T-helper 17 cell (primary cell): ENCODE data around the gene SLCO2A1. TPM values are rescaled to one million over a fixed set of nuclear protein-coding genes. Genes with fewer than 3 reads are reported as not detected.

ENCODE experiments used
- ATAC-seq: fragments of 150-1000 bp; cut with Tn5 transposase; 2 replicates; pipeline ENCODE4 v1.10.0; 2021; ENCODE audit warnings: mild to moderate bottlenecking, moderate library complexity
- DNase-seq, 3 donors: peaks; one replicate each; pipeline versions ENCODE4 v3.0.0 to v3.0.0-alpha.2; 2020 to 2021
- H3K9me3 ChIP-seq: one replicate; pipeline ENCODE4 v1.7.0; 2013; ENCODE audit warnings: low read length, mild to moderate bottlenecking; ENCODE audit not compliant: control insufficient read depth, poor library complexity, severe bottlenecking
- H3K27ac Mint-ChIP-seq: one replicate; pipeline ENCODE4 v1.8.0; 2022; ENCODE audit warnings: mild to moderate bottlenecking, moderate library complexity, mixed read lengths
- H3K27me3 Mint-ChIP-seq: one replicate; pipeline ENCODE4 v1.8.0; 2022; ENCODE audit warnings: mixed read lengths
- H3K36me3 Mint-ChIP-seq: one replicate; pipeline ENCODE4 v1.8.0; 2022; ENCODE audit warnings: low read depth, mixed read lengths
- H3K4me1 Mint-ChIP-seq: one replicate; pipeline ENCODE4 v1.8.0; 2022; ENCODE audit warnings: mild to moderate bottlenecking, mixed read lengths
- H3K4me3 Mint-ChIP-seq: one replicate; pipeline ENCODE4 v1.8.0; 2022; ENCODE audit warnings: mild to moderate bottlenecking, moderate library complexity, mixed read lengths
- total RNA-seq, 4 donors: library from RNA in 2 of 4; stranded (reverse) in 2 of 4; gene quantifications; one replicate each; pipeline ENCODE4 v1.2.3 and lab custom pipeline; 2022 to 2026

Gene SLCO2A1
- total RNA-seq, 2 donors from 2014 or later, result 0.16 TPM; not detected in 1

DNA sequence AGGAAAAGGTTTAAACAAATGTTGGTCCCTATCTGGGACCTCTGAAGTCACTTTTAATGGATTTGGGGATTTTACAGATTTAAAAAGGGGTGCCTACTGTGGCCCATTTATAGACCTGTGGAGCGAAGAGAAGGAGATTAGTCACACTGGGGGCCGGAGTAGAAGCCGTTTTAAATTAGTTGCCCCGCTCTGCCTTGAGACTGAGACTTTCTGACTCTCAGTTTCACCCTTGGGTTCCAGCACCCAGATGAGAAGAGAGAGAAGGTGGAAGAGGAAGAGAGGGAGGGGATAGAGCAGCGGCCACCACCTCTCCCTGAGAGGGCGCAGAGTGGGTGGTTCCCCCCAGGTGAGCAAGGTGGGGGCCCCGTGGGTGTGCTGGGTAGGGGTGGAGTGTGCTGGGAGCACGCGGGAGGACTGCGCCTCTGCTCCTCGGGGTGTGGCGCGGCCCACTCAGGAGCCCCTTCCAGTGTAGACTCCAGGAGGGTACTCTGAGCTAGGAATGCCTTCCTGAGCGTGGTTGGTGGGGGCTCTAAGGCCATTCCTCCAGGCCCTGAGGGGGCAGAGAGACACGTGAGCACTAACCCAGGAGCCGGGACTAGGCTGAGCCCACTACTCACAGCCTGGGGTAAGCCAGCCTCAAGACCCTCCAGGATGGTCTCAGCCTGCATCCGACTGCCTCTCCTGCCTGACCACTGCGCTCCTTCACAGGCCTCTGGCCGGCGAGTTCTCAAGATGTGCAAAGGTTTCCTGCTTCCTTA is 101.4 kb downstream of the SLCO2A1 start:
- H3K4me3 Mint-ChIP-seq, result peak overlapping the region; percentile 66
- H3K27ac Mint-ChIP-seq, result peak overlapping the region; percentile 16
- no peaks in the 10 kb centered on the region for H3K36me3 Mint-ChIP-seq
- H3K9me3 ChIP-seq, result no peaks in the 10 kb centered on the region
- H3K27me3 Mint-ChIP-seq, result peaks cover 21% of the 10 kb centered on the region
- ATAC-seq, result no peak
- peaks cover 12% of the 10 kb centered on the region for H3K4me1 Mint-ChIP-seq
- DNase-seq, result no peak

DNA sequence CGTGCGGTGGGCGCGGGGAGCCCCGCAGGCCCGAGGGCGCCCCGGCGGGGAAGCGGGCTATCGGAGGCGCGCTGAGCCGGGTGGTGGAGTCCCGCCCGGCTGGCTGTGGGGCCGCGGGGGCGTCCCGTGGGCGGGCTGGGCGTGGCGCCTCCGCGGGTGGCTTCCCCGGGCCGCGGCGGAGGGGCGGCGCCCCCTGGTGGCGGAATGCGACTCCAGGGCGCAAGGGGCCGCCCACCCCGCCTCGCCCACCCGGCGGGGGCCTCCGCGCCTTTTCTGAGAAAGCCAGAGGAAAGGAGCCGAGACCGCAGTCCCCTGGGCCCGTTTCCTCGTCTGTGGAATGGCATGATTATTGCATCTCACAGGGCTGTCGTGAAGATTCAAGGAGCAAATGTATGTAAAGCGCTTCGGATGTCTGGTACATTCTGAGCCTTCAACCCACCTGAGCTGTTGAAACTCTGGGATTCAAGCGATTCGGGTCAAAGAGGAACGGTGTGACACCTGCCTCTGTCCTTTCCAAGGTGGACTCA is 102.1 kb downstream of the SLCO2A1 start:
- H3K36me3 Mint-ChIP-seq, result no peaks in the 10 kb centered on the region
- ATAC-seq (peak; percentile 98), DNase-seq (peak; percentile 69 to 77 (median 76))
- H3K27me3 Mint-ChIP-seq, result peaks cover 21% of the 10 kb centered on the region
- H3K9me3 ChIP-seq, result no peaks in the 10 kb centered on the region
- H3K4me3 Mint-ChIP-seq, result peak overlapping the region; percentile 80
- peak overlapping the region; percentile 16 for H3K27ac Mint-ChIP-seq
- H3K4me1 Mint-ChIP-seq, result peaks cover 12% of the 10 kb centered on the region

DNA sequence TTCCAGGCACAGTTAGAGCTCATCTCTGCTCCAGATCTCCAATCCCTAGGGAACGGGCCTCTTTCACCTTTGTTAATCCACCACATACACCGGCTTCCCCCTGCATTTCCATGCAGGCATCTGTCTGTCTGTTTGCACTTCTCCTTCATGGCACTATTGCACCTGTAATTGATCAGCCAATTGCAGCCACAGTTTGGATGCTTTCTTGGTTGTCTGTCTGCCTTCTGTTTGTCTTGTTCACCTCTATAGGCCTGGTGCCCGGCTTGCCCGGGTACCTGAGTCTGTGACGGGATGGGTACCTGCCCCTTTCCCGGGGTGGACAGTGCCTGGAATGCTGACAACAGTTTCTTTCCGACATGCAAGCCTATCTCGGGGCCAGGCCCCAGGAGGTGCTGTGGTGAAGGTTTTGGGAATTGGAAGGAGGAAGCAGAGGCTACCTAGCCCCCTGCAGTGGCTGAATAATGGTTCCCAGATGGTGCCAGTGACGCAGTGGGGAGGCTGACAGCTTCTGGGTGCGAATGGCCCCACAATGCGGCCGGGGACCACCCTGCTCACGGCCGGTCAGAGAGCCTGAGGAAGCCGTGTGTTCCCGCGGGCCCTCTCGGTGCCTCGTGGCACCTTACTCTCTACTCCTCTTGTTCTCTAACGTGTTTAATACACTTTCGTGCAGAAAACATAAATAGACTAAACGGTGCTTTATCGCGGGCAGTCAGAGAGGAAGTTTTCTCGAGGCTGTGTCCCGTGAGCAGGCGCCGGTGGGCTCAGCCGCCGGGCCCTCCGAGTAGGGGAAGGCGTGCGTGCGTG is 102.8 kb downstream of the SLCO2A1 start:
- H3K36me3 Mint-ChIP-seq, result no peaks in the 10 kb centered on the region
- H3K27me3 Mint-ChIP-seq, result peaks cover 21% of the 10 kb centered on the region
- H3K9me3 ChIP-seq, result no peaks in the 10 kb centered on the region
- peak overlapping the region; percentile 45 for H3K27ac Mint-ChIP-seq
- DNase-seq, result no peak
- peaks cover 12% of the 10 kb centered on the region for H3K4me1 Mint-ChIP-seq
- H3K4me3 Mint-ChIP-seq, result peak overlapping the region; percentile 80
- no peak for ATAC-seq

DNA sequence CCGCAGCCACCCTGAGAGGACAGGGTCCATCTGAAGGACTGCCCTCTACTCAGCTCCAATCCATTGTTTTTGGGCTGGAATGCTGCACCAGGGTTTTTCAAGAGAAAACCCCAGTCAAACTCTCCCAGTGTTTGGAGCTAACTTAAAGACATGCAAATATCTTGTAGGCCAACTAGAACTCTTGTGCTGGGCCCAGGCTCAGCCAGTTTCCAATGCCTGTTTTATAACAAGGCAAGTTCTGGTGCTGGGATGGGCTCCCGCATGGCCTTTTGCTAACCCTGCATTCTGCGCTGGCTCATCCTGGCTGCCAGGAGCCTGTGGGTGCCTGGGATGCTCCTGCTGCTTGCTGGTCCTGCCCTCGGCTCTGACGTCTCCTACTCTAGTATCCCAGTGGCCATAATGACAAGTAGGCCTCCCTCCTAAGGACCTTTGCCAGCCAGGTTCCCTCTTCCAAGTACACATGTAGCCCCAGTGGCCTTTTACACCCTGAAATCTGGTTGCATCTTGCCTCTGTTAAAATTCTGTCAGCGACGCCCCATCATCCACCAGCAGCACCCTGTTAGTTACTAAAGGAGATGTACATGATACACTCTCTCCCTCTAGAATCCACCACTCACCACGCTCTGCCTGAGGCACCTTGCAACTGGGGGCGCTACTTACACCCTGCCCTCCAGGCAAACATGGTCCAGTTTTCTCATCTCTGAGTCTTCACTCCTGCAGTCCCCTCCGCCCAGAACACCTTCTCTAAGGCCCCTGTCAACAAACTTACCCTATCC is 103.6 kb downstream of the SLCO2A1 start:
- Mint-ChIP-seq H3K4me3 (no peak overlapping the region), H3K4me1 (peaks cover 12% of the 10 kb centered on the region), H3K27ac (peak overlapping the region; percentile 45), H3K36me3 (no peaks in the 10 kb centered on the region), H3K27me3 (peaks cover 21% of the 10 kb centered on the region)
- no peaks in the 10 kb centered on the region for H3K9me3 ChIP-seq
- ATAC-seq (no peak), DNase-seq (no peak)

DNA sequence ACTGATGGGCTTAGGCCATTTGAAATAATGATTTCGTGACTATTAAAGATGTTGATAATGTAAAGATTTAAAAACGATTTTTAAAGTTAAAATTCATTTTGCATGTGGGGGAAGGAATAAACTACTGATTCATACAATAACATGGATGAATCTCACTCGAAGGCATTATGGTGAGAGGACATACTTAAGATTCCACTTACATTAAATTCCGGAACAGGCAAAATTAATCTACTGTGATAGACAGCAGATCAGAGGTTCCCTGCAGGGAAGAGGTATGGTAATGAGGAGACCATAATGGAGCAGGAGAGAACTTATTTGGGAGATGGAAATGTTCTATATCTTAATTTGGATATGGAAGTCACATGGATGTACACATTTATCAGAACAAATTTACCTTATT is 105.7 kb downstream of the SLCO2A1 start:
- ATAC-seq (no peak), DNase-seq (no peak)
- H3K9me3 ChIP-seq, result no peaks in the 10 kb centered on the region
- Mint-ChIP-seq H3K27ac (no peak overlapping the region), H3K36me3 (no peaks in the 10 kb centered on the region), H3K4me1 (peaks cover 12% of the 10 kb centered on the region), H3K4me3 (no peak overlapping the region), H3K27me3 (peaks cover 24% of the 10 kb centered on the region)

DNA sequence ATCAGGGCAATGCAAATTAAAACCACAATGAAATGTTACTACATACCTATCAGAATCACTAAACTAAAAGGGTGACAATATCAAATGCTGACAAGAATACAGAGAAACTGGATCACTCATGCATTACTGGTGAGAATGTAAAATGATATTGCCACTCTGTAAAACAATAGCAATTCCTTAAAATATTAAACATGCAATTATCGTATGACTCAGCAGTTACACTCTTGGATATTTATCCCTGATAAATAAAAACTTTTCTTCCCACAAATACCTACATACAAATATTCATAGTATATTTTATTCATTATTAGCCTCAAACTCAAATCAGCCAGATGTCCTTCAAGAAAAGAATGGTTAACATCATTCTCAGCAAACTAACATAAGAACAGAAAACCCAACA is 108.1 kb downstream of the SLCO2A1 start:
- peaks cover 3% of the 10 kb centered on the region for H3K4me1 Mint-ChIP-seq
- no peak for ATAC-seq
- no peaks in the 10 kb centered on the region for H3K9me3 ChIP-seq

DNA sequence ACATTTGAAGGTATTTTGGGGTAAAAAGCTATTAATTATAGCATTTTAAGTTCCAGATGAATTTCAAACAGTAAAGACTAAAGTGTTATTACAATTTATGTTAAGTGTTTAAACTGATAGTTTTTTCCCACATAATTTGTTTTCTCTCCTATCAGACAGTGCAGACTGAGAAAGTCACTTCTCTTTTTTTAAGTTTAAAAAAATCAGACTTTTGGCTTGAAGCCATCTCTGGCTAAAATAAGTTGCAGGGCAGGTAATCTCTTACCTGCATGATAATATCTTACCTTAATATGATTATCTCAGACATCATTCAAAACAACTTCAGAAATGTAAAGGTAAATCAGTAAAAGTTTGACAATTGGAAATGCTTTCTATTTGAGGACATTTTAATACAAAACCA is 112.6 kb downstream of the SLCO2A1 start:
- Mint-ChIP-seq H3K27me3 (peaks cover 45% of the 10 kb centered on the region), H3K27ac (no peak overlapping the region), H3K4me3 (no peak overlapping the region), H3K36me3 (no peaks in the 10 kb centered on the region), H3K4me1 (no peaks in the 10 kb centered on the region)
- no peak for DNase-seq
- H3K9me3 ChIP-seq, result no peaks in the 10 kb centered on the region
- ATAC-seq, result no peak

More for the DNA sequence above, 108.1 kb downstream of the SLCO2A1 start:
- DNase-seq, result no peak
- Mint-ChIP-seq H3K36me3 (no peaks in the 10 kb centered on the region), H3K4me3 (no peak overlapping the region), H3K27ac (no peak overlapping the region), H3K27me3 (peaks cover 25% of the 10 kb centered on the region)

DNA sequence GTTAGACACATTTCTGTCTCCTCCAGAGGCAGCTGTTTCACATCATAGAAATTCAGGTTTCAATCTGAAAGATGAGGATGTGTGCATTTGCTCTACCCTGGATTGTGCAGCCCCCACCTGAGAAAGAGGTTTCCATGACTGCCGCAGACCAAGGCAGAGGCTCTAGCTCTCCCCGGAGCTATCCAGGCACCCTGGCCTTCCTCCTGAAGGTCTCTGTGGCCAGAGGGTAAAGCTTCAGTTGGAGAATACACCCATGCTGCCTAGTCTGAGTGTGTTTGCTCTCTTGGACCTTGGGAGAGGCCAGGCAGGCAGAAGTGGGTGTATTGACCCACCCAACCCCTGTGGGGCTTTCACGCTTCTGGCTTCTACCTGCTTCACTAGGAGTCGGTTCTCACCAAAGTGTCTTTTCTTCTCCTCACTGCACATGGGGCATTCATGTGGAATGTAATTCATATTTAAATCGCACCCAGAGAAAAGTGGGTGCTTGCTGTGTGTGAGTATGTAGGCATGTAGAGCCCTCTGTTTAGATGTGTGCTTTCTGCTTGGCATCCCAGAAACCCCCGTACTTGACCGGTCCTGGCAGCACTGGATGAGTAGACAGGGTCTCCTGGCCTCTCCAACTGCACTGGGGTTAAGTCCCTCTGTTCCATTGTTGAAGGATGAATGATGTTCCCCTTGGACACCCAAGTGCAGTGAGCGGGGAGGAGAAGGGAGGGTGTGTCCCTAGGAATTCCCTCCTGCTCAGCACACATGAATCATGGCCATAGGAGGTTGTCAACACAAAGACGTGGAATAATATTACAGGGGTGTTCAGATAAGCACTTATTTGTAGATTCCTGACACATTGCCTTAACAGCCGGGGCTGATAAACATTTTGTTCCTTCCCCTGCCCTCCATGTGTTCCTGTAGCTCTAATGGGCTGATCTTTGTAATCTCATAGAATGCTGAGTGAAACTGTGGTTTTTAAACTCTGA is 113.8 kb downstream of the SLCO2A1 start:
- H3K27me3 Mint-ChIP-seq, result peaks cover 45% of the 10 kb centered on the region
- no peak overlapping the region for H3K27ac Mint-ChIP-seq
- ATAC-seq (no peak), DNase-seq (no peak)
- H3K9me3 ChIP-seq, result no peaks in the 10 kb centered on the region
- no peak overlapping the region for H3K4me3 Mint-ChIP-seq
- H3K36me3 Mint-ChIP-seq, result no peaks in the 10 kb centered on the region
- H3K4me1 Mint-ChIP-seq, result no peaks in the 10 kb centered on the region

DNA sequence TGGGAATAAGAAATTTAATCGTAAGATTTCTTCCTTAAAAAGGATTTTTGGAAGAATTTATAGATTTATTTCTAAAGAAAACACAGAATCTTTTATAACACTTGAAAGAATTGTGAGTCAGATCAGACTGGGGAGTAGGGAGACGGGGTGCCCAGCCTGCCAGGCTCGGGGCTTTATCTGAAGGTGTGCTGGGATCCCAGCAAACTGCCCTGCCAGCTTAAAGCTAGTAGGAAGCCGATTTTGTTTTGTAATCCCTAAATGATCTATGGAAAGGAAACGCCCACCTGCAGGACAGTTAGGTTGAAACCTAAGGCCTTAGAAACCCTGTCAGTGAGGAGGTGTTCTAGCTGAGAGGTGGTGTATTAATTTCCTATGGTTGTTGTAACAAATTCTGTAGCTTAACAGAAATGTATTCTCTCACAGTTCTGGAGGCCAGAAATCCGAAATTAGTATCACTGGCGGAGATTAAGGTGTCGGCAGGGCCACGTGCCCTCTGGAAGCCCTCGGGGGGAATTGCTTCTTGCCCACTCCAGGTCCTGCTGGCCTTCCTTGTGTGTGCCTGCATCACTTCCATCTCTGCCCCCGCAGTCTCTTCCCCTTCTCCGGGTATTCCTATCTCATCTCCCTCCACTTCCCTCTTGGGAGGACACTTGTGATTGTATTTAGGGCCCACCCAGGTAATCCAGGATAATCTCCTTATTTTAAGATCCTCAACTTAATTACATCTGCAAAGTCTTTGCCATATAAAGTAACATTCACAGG is 114.7 kb downstream of the SLCO2A1 start:
- Mint-ChIP-seq H3K4me3 (no peak overlapping the region), H3K4me1 (no peaks in the 10 kb centered on the region), H3K36me3 (no peaks in the 10 kb centered on the region), H3K27me3 (peaks cover 43% of the 10 kb centered on the region), H3K27ac (no peak overlapping the region)
- no peak for ATAC-seq
- DNase-seq, result no peak
- H3K9me3 ChIP-seq, result no peaks in the 10 kb centered on the region

DNA sequence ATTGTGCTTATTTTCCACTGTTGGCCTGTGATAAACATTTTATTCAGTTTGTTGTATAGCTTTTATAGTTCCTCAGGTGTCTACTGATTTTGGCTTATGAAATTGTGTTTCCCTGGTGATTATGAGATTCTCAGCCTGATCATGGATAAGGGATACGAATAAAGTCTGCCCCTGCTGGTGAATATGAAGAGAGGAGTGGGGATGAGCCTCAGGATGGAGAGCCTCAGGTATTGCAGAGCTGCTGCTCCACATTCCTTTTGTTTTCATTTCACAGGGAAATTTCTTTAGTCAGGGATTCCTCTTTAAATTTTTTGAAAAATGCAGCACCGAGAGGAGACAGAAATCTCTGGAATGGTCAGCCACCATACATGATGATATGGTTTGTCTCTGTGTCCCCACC is 119.3 kb downstream of the SLCO2A1 start:
- Mint-ChIP-seq H3K4me1 (no peaks in the 10 kb centered on the region), H3K27me3 (peaks cover 9% of the 10 kb centered on the region), H3K36me3 (peaks cover 2% of the 10 kb centered on the region), H3K4me3 (no peak overlapping the region), H3K27ac (no peak overlapping the region)
- H3K9me3 ChIP-seq, result no peaks in the 10 kb centered on the region
- no peak for ATAC-seq
- DNase-seq, result no peak

DNA sequence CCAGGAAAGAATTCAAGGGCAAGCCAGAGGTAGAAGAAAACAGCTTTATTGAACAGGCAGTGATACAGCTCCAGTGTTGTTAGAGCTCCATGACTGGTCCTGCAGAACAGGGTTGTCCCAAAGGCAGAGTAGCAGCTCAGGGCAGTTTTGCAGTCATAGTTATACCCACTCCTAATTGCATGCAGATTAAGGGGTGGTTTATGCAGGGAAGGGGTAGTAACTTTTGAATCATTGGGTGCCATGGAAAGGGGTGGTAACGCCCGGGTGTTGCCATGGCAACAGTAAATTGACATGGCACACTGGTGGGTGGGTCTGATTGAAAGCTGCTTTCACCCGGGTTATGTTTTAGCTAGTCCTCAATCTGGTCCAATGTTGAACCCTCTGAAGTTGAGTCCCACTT is 124.3 kb downstream of the SLCO2A1 start:
- Mint-ChIP-seq H3K27me3 (peaks cover 17% of the 10 kb centered on the region), H3K4me1 (no peaks in the 10 kb centered on the region)
- DNase-seq, result no peak

DNA sequence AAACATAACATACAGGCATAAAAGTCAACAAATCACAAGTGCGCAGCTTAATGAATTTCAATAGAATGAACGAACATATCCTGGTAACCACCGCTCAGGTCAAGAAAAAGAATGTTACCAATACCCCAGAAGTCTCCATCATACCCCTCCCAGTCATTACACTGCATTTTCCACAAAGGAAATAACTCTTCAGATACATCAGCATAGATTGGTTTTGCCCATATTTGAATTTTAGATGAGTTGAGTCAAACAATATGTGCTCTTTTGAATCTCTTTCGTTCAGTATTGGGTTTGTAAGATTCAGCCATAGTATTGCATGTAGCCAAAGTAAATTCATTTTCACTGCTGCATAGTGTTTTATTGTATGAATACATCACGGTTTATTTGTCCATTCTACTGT is 127.9 kb downstream of the SLCO2A1 start:
- H3K9me3 ChIP-seq, result no peaks in the 10 kb centered on the region
- DNase-seq, result no peak
- Mint-ChIP-seq H3K4me1 (peaks cover under 1% of the 10 kb centered on the region), H3K4me3 (no peak overlapping the region), H3K36me3 (no peaks in the 10 kb centered on the region), H3K27me3 (peaks cover 39% of the 10 kb centered on the region), H3K27ac (no peak overlapping the region)
- no peak for ATAC-seq

More for the DNA sequence above, 124.3 kb downstream of the SLCO2A1 start:
- Mint-ChIP-seq H3K36me3 (peaks cover 2% of the 10 kb centered on the region), H3K4me3 (no peak overlapping the region), H3K27ac (no peak overlapping the region)
- no peaks in the 10 kb centered on the region for H3K9me3 ChIP-seq
- ATAC-seq, result no peak
